GM13976 (cell line): ENCODE results near the gene REPIN1.

Source experiments
- DNase-seq: peaks from one replicate; pipeline ENCODE4 v3.0.0; 2012; ENCODE audit warnings: low spot score
- in situ Hi-C: fragments of 300-500 bp; cut with MboI; formaldehyde crosslinking; loops from one replicate; pipeline ENCODE4 v1.12.0; 2022; ENCODE audit warnings: low sequenced_read_pairs, mixed read lengths, inconsistent platforms; ENCODE audit not compliant: unreplicated experiment
- TF ChIP-seq, protein P1 (sequence below): IDR thresholded peaks from 2 replicates; pipeline ENCODE4 v1.5.1; 2012; ENCODE audit warnings: borderline replicate concordance, mild to moderate bottlenecking; ENCODE audit not compliant: insufficient read depth; ENCODE audit errors: extremely low read depth, missing control alignments, control extremely low read depth

Gene REPIN1

DNA sequence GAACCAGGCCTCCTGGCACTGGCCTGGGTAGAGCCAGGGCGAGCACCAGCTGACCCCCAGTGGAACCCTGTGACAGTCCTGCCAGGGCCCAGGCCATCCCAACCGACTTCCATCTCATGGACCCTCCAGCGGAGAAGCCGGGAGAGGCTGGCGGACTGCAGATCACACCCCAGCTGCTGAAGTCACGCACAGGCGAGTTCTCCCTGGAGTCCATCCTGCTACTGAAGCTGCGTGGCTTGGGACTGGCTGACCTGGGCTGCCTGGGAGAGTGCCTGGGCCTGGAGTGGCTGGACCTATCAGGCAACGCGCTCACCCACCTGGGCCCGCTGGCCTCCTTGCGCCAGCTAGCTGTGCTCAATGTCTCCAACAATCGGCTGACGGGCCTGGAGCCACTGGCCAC lies 31.9 kb upstream of the REPIN1 start:
- DNase-seq, result no peak
- in situ Hi-C loops, result no loop called here
- TF ChIP-seq, protein P1, sequence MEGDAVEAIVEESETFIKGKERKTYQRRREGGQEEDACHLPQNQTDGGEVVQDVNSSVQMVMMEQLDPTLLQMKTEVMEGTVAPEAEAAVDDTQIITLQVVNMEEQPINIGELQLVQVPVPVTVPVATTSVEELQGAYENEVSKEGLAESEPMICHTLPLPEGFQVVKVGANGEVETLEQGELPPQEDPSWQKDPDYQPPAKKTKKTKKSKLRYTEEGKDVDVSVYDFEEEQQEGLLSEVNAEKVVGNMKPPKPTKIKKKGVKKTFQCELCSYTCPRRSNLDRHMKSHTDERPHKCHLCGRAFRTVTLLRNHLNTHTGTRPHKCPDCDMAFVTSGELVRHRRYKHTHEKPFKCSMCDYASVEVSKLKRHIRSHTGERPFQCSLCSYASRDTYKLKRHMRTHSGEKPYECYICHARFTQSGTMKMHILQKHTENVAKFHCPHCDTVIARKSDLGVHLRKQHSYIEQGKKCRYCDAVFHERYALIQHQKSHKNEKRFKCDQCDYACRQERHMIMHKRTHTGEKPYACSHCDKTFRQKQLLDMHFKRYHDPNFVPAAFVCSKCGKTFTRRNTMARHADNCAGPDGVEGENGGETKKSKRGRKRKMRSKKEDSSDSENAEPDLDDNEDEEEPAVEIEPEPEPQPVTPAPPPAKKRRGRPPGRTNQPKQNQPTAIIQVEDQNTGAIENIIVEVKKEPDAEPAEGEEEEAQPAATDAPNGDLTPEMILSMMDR, result no peak

- DNase-seq, result no peak
- in situ Hi-C loops, result no loop called here
- TF ChIP-seq, protein P1, result no peak
These were observed 31.4 kb upstream of the REPIN1 start for GRCh38 chr7:150337179-150337578.

- in situ Hi-C loops, result no loop called here
- DNase-seq, result no peak
- TF ChIP-seq, protein P1, result no peak
These were observed 31.0 kb upstream of the REPIN1 start for GRCh38 chr7:150337659-150338081.

GRCh38 chr7:150338166-150338829 lies 30.3 kb upstream of the REPIN1 start:
- no peak for DNase-seq
- in situ Hi-C loops, result no loop called here
- TF ChIP-seq, protein P1, result no peak

GRCh38 chr7:150339409-150339809 lies 29.2 kb upstream of the REPIN1 start:
- no peak for DNase-seq
- in situ Hi-C loops, result no loop called here
- TF ChIP-seq, protein P1, result no peak

- TF ChIP-seq, protein P1, result no peak
- peak; percentile 68 for DNase-seq
- in situ Hi-C loops, result no loop called here
These were observed 28.4 kb upstream of the REPIN1 start for GRCh38 chr7:150340024-150340749.
